Activated naive CD4-positive, alpha-beta T cell (primary cell): Measurements from ENCODE around the gene ERLEC1.
"Not testable (repeated sequence)": the region's sequence is repeated elsewhere in the genome, so short reads cannot be mapped to it uniquely, and the experiment has no call there.

Source experiments
- DNase-seq, 4 experiments: peaks; one replicate each; lab custom pipeline; 2025; lab: John Stamatoyannopoulos, UW

The ERLEC1 gene

DNA sequence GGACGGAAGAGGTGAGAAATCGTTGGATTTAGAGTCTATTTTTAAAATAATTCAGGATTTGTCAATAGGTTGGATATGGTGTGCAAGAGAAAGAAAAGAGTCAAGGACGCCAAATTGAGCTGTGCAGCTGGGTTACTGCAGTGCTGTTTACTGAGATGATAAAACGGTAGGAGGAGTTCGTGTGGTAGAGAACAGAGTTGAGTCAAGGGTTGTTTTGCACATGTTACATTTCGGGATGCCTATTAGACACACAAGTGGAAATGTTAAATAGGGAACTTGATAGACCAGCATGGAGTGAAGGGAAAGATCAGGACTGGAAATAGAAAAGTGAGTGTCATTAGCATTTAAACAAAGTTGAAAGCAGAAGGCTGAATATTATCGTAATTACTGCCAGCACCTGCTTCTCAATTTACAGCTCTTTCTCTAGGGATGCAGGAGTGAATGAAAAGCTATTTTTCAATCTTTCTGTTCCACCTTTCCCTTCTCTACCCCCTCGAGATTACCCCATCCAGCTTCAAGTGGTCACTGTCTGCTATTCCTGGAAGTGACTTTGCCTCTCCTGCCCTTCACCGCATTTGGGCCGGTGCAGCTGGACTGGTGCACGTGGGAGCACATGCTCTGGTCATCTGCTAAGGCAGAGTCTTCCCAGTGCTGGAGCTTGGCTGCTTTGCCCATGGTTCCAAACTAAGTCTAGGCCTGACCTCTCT, 42.6 kb downstream of the ERLEC1 start:
- no peak for DNase-seq

DNA sequence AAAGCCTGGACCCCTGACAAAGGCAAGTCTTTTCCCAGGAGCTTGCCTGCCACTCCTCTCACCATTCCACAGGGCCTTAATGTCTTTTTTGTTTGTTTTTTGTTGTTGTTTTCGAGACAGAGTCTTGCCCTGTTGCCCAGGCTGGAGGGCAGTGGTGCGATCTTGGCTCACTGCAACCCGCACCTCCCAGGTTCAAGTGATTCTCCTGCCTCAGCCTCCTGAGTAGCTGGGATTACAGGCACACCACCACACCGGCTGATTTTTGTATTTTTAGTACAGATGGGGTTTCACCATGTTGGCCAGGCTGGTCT, 43.1 kb downstream of the ERLEC1 start:
- not testable (repeated sequence) for DNase-seq

- DNase-seq, result no peak
Observed at GRCh38 chr2:53840580-53840979, 53.7 kb downstream of the ERLEC1 start.

DNA sequence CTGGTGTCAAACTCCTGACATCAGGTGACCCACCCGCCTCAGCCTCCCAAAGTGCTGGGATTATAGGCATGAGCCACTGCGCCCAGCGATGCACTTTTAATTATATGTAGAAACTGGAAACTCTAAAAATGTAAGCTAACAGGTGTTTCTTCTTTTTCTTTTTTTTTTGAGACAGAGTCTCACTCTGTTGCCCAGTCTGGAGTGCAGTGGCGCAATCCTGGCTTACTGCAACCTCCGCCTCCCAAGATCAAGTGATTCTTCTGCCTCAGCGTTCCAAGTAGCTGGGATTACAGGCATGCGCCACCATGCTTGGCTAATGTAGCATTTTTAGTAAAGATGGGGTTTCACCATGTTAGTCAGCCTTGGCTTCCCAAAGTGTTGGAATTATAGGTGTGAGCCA, 54.8 kb downstream of the ERLEC1 start:
- not testable (repeated sequence) for DNase-seq

GRCh38 chr2:53842891-53843290, 56.0 kb downstream of the ERLEC1 start:
- DNase-seq, result no peak

GRCh38 chr2:53843595-53843994, 56.8 kb downstream of the ERLEC1 start:
- DNase-seq, result no peak

- DNase-seq, result no peak
Observed at GRCh38 chr2:53848062-53848461, 61.2 kb downstream of the ERLEC1 start.

DNA sequence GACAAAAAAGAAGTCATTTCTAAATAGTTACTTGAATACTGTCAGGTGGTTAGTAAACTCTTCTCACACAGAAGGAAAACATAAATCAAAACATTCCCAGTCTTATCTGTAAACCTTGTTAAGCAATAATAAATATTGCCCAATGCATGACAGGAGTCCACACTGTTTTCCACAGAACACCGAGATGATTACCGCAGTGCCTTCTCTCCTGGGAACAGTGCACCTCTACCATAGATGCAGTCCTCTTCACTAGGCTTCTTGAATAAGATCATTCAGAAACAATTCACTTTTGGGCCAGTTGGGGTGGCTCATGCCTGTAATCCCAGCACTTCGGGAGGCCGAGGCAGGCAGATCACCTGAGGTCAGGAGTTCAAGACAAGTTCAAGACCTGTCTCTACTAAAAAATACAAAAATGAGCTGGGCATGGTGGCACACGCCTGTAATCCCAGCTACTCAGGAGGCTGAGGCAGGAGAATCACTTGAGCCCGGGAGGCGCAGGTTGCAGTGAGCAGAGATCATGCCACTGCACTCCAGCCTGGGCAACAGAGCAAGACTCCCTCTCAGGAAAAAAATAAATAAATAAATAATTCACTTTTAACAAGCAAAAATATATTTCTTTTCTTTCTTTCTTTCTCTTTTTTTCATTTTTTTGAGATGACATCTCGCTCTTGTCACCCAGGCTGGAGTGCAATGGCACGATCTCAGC, 64.4 kb downstream of the ERLEC1 start:
- DNase-seq, result not testable (repeated sequence)

GRCh38 chr2:53852532-53852931, 65.7 kb downstream of the ERLEC1 start:
- no peak for DNase-seq

DNA sequence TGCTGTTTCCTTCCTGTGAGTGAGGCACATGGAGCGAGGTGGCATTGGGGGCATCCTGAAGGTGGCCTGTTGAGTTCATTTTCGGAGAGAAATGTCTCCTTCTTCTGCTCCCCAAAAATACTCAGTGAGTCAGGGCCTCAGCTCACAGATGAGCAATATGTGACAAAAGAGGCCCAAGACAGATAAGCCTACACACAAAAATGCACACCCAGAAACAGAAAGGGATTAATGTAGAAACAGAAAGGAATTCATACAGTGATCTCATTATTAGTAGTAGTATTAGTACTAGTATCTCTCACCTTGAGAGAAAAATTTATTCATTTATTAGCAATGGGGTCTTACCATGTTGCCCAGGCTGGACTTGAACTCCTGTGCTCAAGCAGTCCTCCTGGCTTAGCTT, 67.8 kb downstream of the ERLEC1 start:
- no peak for DNase-seq

DNA sequence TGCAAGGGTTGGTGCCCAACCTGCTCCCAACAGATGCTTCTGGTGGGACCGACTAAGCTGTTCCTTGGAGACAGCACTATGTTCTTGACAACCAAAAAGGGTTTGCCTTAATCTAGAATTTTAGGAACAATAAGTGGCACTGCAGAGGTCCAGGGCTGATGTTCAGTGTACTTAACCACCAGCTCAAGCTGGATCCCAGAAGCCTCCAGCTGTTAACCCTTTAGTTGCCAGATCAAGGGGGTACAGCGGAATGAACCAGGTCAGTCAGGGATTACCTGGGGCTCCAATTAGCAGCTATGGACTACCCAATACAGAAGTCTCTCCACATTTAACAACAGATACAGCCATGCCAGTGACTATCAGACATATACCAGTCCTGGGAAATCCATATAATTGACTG, 69.4 kb downstream of the ERLEC1 start:
- DNase-seq, result no peak

- no peak for DNase-seq
Observed at GRCh38 chr2:53859206-53860181, 72.7 kb downstream of the ERLEC1 start, which contains the start of gene GPR75. TSS of gene GPR75 (minus strand) at chr2:53859967. CDS start at chr2:53854756, 5,211 bp downstream.

- DNase-seq, result no peak
Observed at GRCh38 chr2:53861824-53862223, 75.0 kb downstream of the ERLEC1 start.

GRCh38 chr2:53863538-53864227, 76.8 kb downstream of the ERLEC1 start:
- no peak for DNase-seq

DNA sequence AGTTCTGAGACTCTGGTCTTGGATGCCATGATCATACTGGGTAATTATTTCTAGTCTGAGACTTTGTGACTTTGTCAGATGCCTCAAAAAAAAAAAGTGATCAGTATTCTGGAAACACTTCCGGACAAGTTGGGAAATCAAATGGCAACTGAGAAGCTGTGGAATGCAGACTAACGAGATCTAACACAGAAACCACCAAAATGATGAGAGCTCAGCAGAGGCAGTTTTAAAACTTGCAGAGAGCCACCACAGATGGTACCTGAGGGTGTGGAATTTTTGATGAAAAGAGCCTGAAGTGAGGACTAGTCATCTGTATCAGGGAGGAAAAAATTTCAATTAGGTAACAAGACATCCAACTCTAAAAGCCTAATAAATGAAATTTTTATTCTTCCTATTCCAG, 78.4 kb downstream of the ERLEC1 start:
- no peak for DNase-seq

DNA sequence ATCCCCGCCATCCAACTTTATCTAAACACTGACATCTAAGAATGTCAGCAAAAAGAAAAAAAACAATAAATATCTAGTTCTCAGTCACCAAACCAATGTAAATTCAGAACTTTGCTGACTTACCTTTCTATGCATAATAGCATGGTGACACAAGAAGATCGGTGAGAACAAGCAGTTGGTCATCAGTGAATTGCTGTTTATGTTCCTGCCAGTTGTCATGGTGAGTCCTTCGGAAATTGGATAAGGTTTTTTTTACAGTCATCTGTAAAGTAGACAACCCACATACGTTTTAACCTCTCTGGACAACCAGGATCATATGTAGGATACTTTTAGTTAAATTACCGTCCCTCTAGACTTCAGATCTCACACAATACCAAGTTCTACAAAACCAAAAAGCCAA, 79.1 kb downstream of the ERLEC1 start:
- DNase-seq, result no peak

- DNase-seq, result no peak
Observed at GRCh38 chr2:53867169-53867568, 80.3 kb downstream of the ERLEC1 start.

- no peak for DNase-seq
Observed at GRCh38 chr2:53867773-53868172, 80.9 kb downstream of the ERLEC1 start.
